COR-L47 (cell line): ENCODE data around the gene IFT80.
"Not testable (repeated sequence)": the region's sequence is repeated elsewhere in the genome, so short reads cannot be mapped to it uniquely, and the experiment has no call there.

Experiments used
- DNase-seq: peaks from one replicate; lab custom pipeline; 2025; lab: John Stamatoyannopoulos, UW

IFT80 gene

GRCh38 chr3:160362896-160363295 lies 36.1 kb downstream of the IFT80 start:
- DNase-seq, result not testable (repeated sequence)

GRCh38 chr3:160355826-160356225 lies 43.2 kb downstream of the IFT80 start:
- DNase-seq, result no peak

- DNase-seq, result no peak
Observed at GRCh38 chr3:160346511-160346910, 52.5 kb downstream of the IFT80 start.

GRCh38 chr3:160343132-160343531 lies 55.9 kb downstream of the IFT80 start:
- DNase-seq, result peak; percentile 23

GRCh38 chr3:160340351-160340750 lies 58.7 kb downstream of the IFT80 start:
- DNase-seq, result no peak

DNA sequence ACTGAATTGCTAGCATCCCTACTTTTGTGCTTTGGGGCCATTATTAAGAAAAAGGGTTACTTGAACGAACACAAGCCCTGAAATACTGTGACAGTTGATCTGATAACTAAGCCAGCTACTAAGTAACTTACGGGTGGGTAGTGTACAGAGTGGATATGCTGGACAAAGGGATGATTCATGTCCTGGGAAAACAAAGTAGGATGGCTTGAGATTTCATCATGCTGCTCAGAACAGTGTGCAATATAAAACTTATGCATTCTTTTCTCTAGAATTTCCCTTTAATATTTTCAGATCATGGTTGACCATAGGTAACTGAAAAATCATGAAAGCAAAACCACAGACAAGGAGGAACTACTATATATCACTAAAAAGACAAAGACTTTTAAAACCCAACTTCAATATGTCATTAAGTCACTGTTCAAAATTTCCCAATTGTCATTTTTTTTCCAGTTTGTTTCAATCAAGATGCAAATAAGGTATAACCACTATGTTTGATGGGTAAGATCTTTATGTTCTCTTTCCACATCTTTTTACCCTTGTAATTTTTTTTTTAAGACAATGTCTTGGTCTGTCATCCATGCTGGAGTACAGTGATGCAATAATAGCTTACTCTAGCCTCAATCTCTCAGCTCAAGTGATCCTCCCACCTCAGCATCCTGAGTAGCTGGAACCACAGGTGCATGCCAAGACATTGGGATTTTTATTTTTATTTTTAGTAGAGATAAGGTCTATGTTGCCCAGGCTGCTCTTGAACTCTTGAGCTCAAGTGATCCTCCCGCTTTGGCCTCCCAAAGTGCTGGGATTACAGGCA lies 67.7 kb downstream of the IFT80 start:
- no peak for DNase-seq

GRCh38 chr3:160330690-160331089 lies 68.3 kb downstream of the IFT80 start:
- no peak for DNase-seq

GRCh38 chr3:160330109-160330508 lies 68.9 kb downstream of the IFT80 start:
- no peak for DNase-seq

DNA sequence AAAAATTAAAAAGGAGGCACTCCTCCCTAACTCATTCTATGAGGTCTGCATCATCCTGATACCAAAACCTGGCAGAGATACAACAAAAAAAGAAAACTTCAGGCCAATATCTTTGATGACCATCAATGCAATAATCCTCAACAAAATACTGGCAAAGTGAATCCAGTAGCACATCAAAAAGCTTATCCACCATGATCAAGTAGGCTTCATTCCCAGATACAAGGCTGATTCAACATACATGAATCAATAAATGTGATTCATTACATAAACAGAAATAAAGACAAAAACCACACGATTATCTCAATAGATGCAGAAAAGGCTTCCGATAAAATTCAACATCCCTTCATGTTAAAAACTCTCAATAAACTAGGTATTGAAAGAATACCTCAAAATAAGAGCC lies 72.7 kb downstream of the IFT80 start:
- DNase-seq, result not testable (repeated sequence)

DNA sequence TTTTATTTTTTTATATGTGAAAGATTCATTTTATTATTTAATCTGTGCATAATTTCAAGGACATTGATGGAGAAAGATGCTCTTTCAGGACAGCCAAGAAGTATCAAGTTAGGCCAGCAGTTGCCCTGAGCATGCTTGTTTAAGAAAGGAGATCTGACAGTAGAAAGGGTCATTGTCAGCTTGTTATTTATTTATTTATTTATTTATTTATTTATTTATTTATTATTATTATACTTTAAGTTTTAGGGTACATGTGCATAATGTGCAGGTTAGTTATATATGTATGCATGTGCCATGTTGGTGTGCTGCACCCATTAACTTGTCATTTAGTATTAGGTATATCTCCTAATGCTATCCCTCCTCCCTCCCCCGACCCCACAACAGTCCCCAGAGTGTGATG lies 77.2 kb downstream of the IFT80 start:
- DNase-seq, result not testable (repeated sequence)

DNA sequence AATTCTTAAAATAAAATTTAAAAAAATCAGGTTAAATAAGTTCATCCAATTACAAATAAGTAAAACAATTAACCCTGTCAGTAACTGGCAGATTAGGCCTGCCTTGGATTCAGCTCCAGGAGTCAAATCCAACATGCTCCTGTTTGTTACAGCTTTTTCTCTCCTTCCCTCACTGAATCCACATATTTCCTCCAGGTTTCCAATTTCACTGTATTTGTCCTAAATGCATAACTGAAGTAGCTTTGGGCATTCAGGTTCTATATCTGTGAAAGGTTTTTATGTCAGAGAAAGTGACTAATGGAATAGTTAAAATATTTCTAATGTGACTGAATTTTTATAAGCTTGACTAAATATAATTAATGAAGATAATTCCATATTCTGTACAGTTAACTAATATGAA lies 79.7 kb downstream of the IFT80 start:
- DNase-seq, result no peak

GRCh38 chr3:160314995-160315394 lies 84.0 kb downstream of the IFT80 start:
- no peak for DNase-seq

DNA sequence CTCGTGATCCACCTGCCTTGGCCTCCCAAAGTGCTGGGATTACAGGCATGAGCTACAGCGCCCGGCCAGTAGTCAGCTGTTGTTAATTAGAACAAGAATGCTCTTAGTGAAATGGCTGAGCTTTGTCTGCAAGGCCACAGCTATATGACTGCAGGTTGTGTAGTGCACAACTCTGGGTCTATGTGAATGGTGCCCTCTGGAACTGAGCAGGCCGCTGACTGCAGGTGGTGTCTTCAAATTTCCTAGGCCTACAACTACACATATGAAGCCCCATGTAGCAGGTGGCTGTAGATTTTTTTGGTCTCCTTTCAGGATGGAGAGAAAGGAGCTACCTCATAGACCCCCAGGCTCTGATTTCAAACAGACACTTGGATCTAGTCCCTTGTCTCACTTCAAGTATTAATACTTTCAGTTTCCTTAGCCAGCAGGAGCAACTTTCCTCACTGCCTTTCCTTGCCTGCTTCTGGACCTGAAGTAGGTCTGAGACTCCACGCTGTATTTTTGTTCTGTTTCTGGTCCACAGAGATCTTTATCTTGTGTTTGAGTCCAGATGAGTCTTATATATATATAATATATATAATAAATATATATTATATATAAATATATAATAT lies 86.9 kb downstream of the IFT80 start:
- DNase-seq, result no peak

GRCh38 chr3:160302806-160303205 lies 96.2 kb downstream of the IFT80 start:
- no peak for DNase-seq

GRCh38 chr3:160296591-160296990 lies 102.4 kb downstream of the IFT80 start:
- DNase-seq, result no peak

DNA sequence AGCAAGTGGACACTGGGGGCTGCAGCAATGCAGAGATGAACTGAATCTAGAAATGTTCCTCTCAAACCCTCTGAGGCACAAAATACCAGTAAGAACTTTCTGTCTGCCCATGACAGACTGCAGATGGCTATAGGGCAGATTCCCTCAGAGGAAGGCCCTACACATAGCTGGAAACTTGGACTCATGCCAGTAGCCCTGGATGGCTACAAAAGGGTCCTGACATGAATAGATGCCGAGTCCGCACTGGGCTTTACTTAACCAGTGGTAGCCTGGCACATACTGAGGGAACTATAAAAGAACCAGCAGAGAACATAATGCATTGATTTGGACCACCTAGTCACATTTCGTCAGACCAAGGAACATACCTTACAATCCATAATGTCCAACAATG lies 107.1 kb downstream of the IFT80 start:
- no peak for DNase-seq

GRCh38 chr3:160291290-160291908 lies 107.6 kb downstream of the IFT80 start:
- DNase-seq, result no peak

DNA sequence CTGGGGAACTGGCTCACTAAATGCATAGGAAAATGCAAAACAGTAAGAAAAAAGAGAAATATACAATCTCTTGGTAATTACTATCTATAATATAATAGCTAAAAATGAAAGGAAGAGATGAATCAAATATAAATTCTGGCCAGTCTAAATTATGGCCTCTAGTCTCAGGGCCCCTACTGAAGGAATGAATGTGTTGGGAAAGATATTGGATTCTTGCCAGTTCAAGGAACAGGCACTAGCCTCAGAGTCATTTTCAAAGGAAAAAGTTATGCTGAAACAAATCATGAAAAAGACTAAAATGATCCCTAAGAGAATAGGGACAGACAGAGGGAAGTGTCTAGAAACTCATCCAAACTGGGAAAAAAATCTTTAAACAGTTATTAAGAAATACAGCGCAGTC lies 111.4 kb downstream of the IFT80 start:
- DNase-seq, result no peak

GRCh38 chr3:160286231-160286630 lies 112.8 kb downstream of the IFT80 start:
- DNase-seq, result no peak

DNA sequence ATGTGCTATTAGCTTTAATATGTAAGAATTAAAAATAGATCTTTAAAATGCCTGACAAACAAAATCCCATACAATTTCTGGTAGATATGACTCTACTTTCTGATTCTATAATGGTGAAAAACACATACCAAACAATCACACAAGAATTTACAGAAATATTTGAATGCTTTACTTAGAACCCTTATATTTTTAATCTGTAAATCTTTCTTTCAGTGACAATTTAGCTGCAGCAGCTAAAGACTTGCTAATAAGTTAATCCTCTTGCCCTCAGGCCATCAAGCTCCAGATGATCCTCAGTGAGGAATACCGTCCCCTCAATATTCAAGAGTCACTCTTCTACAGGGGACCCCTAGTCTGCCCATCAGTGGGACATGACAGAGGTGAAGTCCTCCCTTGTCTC lies 118.2 kb downstream of the IFT80 start:
- DNase-seq, result no peak

GRCh38 chr3:160279657-160280056 lies 119.4 kb downstream of the IFT80 start:
- no peak for DNase-seq

DNA sequence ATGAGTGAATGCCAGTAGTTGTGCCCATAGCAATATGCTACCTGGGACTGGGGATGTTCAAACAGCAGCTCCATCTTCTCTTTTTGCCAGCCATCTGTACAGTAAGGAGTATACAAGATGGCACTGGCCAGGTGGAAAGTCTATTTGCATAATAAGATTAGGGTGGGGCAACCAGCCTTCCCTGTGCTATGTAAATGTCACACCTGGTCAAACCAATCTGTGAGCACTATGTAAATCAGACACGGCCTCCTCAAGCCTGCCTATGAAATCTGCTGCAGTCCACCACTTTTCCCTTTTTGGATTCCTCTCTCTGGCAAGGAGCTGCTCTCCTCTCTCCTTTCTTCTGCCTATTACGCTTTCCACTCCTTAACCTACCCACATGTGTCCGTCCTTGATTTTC lies 120.8 kb downstream of the IFT80 start:
- DNase-seq, result peak; percentile 15

DNA sequence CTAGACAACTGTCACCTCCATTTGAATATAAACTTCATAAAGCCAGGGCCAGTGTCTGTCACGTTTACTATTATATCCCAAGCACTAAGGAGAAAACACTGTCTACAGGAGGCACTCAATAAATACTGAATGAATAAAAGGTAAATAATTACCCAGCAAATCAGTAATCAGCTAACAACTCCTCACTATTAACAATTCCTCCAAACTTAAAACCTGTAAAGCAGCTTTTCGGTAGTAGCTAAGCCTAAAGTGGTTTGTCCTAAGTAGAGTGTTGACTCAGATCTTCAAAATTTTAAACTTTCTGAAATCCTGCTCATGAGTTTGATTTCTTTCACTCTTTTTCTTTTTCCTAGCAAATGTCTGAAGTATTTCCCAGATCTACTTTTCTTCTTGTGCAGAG lies 133.9 kb downstream of the IFT80 start:
- DNase-seq, result no peak
